HL-60/S4 treated with phorbol 12-myristate 13-acetate at 8.2 ng/mL for 4 days and 3 days (cell line): ENCODE results near the gene NDFIP1.
"Not testable (repeated sequence)": the region's sequence is repeated elsewhere in the genome, so short reads cannot be mapped to it uniquely, and the experiment has no call there.

Source experiments
- in situ Hi-C: fragments of 300-500 bp; cut with MboI; formaldehyde crosslinking; loops from 2 replicates; pipeline ENCODE4 v1.15.0; 2022; ENCODE audit warnings: low sequenced_read_pairs

NDFIP1 gene

GRCh38 chr5:142108432-142109330 is at the start of gene NDFIP1:
NDFIP1 (plus strand) TSS chr5:142108779; CDS start chr5:142108975, 196 bp downstream.
- in situ Hi-C loops: no loop called here

- in situ Hi-C loops: no loop called here
Observed at GRCh38 chr5:142059304-142059940, 49.2 kb upstream of the NDFIP1 start.

DNA sequence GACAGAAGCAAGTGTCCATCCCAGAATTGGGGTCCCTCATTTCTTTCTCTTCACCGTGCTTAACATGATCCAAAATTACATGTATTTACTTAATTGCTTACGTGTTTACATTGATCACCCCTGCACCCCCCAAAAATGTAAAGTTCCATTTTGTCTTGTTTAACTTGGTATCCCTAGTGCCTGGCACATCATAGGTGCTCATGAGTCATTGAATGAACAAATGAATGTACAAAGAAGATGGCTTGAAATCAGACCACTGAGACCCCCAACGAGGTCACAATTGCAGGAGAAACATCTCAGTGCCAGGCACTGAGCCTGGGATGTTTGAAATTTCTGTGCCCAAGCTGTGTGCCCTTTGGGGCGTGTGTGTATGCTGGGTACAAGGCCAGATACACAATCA is 45.2 kb upstream of the NDFIP1 start:
- in situ Hi-C loops: no loop called here

DNA sequence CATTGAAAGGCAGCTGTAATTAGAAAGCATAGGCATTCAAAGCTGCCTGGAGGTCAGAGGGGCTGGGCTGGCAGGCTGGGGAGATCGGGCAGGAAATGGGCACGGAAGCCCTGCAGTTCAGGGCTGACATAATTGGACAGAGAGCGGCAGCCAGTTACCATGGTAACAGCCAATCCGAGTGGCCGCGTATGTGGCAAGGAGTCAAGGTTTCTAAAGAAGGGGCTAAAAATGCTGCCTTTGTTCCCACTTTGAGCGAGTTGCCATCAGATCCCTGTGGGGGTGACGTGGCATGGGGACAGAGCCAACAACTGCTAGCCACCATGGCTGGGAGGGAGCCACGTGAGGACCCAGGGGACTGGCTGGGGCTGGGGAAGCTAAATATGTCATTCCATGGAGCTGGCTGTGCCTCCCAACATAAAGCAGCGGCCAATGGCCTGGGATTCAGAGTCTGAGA is 44.7 kb upstream of the NDFIP1 start:
- in situ Hi-C loops: no loop called here

- in situ Hi-C loops: no loop called here
Observed at GRCh38 chr5:142065273-142065672, 43.3 kb upstream of the NDFIP1 start.

GRCh38 chr5:142069606-142070399 is 38.8 kb upstream of the NDFIP1 start:
- in situ Hi-C loops: no loop called here

DNA sequence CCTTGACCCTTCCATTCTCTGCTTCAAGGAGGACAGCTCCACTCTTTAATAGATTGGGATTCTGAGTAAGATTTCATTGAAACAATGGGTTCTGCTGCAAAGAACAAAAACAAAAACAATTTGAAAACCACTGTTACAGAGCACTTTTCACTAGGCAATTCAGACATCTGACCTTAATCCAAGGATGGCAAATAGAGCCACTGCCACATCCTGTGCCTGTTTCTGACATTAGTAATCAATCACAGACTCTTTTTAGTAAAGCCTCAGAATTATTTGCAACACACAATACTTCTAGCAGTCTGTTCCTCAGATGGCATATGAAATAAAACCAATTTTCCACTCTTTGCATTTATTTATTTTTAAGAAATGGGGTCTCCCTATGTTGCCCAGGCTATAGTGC is 37.8 kb upstream of the NDFIP1 start:
- in situ Hi-C loops: no loop called here

- in situ Hi-C loops: no loop called here
Observed at GRCh38 chr5:142072488-142072887, 36.1 kb upstream of the NDFIP1 start.

GRCh38 chr5:142073362-142073988 is 35.1 kb upstream of the NDFIP1 start:
- in situ Hi-C loops: no loop called here

DNA sequence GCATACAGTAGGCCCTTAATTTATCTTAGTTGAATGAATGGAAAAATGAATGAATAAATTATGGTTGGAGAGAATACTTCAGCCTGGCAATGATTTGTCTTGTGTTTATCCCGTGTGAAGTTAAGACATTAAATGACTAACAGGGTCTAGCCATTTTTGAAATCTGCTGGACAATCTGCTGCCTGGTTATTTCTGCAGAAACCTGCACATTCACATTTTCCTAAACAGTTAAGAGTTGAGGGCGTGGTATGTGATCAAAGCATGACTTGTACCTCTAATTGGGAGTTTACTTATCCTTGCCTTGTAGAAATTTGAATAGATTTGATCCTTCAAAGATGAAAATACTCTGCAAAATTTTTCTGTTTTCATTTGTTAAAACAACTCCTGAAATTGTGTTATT is 34.6 kb upstream of the NDFIP1 start:
- in situ Hi-C loops: no loop called here

DNA sequence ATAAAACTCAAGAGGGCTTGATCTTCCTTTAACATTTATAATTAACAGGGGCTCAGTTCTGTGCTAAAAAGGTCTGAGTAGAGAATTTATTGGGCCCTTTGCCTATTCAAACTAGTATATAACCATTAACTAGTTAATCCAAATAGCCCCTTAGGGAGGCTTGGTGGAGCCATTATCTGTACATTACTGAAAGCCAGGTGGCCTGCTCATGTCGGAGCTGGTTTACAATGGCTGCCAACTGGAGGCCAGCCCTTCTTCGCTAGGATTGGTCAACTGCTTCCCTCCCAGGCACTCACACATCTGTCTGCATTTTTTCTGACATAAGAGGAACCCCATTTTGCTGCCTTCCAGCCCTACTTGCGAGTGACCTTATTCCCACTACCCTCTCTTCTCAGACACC is 30.4 kb upstream of the NDFIP1 start:
- in situ Hi-C loops: no loop called here

DNA sequence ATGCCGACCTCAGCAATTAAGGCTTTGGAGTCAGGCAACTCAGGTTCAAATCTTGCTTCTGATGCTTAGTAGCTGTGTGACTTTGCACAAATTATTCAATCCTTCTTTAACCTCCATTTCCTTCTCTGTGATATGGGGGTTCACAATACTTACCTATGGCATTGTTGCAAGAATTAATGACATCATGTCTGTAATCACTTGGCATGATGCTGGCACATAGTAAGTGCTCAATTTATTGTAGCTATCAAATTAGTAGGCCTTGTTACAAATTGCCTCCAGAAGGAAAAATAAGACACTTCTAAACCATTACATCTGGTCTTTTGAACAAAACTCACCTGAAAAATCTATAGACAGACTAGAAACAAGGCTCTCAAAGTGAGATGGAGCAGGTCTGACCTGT is 29.9 kb upstream of the NDFIP1 start:
- in situ Hi-C loops: no loop called here

DNA sequence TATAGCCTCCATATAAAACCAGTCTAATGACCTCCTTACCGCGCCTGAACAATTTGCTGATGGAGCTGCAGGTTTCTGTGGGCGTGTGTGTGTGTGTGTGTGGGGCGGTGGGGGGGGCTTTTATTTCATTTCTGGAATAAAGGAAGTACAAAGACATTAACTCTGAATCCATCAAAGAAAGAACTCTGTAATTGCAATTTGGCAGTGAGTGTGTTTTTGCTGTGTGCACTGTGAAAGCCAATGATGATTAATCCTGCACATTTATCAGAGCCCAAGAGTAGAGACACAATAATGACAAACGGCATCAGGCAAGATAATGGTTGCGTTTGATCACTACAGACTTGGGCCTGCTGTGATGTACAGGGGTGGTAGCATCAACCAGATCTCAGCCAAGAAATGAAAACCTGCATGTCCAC is 29.3 kb upstream of the NDFIP1 start:
- in situ Hi-C loops: no loop called here

- in situ Hi-C loops: no loop called here
Observed at GRCh38 chr5:142080248-142080647, 28.3 kb upstream of the NDFIP1 start.

DNA sequence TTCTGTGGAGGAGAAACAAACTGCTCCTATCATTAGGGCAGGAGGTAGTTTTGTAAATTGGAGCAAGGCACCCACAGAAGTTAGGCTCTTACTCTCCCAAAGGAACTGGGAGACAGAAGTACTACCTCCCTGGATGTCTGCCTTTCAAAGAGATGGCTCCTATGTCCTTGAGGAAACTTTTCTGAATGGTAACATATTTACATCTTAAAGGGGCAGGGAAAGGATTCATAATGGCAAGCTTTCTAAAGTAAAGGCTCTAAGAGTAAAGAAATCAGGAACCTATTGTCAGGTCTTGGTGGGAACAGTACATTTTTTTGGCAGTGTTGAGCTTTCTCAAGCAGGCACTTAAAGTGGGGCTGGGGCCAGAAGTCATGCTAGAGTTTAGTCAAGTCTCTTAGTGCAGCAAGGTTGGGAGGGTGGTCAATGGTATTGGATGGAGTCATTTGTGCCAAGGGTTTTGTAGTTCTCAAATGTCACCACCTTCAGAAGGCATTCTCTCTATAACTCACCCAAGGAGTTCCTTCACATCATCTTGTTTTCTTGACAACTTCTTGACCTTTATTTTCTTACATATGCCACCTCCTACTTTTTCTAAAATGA is 26.3 kb upstream of the NDFIP1 start:
- in situ Hi-C loops: no loop called here

GRCh38 chr5:142086229-142086628 is 22.4 kb upstream of the NDFIP1 start:
- in situ Hi-C loops: no loop called here

- in situ Hi-C loops: no loop called here
Observed at GRCh38 chr5:142086679-142087078, 21.9 kb upstream of the NDFIP1 start.

- in situ Hi-C loops: no loop called here
Observed at GRCh38 chr5:142087920-142088679, 20.5 kb upstream of the NDFIP1 start.

- in situ Hi-C loops: not testable (repeated sequence)
Observed at GRCh38 chr5:142088855-142089479, 19.6 kb upstream of the NDFIP1 start.
